Pancreas (tissue), 10 donors: ENCODE measurements around the gene FBLN7. TPM values are rescaled to one million over a fixed set of nuclear protein-coding genes. Genes with fewer than 3 reads are reported as not detected.

Experiments
- ATAC-seq, 4 donors: fragments of 200-7000 bp; cut with Tn5 transposase; one replicate each; pipeline versions ENCODE4 v1.8.0 to v1.9.1; 2020; ENCODE audit warnings: mild to moderate bottlenecking in 4 of 4, moderate library complexity in 4 of 4
- DNase-seq, 6 donors: peaks; one replicate each; pipeline ENCODE4 v3.0.0-alpha.2; 2020
- FAIRE-seq: peaks from 2 replicates; lab custom pipeline; 2012; peaks lifted over from hg19 to GRCh38; lab: Jason Lieb, UNC
- H3K27ac ChIP-seq, 4 donors: fragments of 200-600 bp; sonication (generic); 1 replicate in 3 of 4; 2 replicates in 1 of 4; pipeline versions ENCODE4 v1.5.0 to v1.8.0; 2020
- H3K27me3 ChIP-seq, 4 donors: fragments of 200-600 bp; one replicate each; pipeline ENCODE4 v1.8.0; 2021
- H3K36me3 ChIP-seq, 3 donors: fragments of 200-600 bp; sonication (generic) in 1 of 3; one replicate each; pipeline versions ENCODE4 v1.5.0 to v1.8.0; 2020 to 2021
- H3K4me1 ChIP-seq, 3 donors: fragments of 200-600 bp; one replicate each; pipeline ENCODE4 v1.8.0; 2021
- H3K4me3 ChIP-seq, 4 donors: fragments of 200-600 bp; sonication (generic) in 2 of 4; one replicate each; pipeline versions ENCODE4 v1.5.0 to v1.8.0; 2020 to 2021
- H3K9me3 ChIP-seq, 4 donors: fragments of 200-600 bp; one replicate each; pipeline ENCODE4 v1.8.0; 2021
- CTCF ChIP-seq, 4 donors: fragments of 200-600 bp; sonication (generic) in 3 of 4; IDR thresholded peaks; one replicate each; pipeline versions ENCODE4 v1.5.0 to v1.8.0; 2021; ENCODE audit warnings: antibody characterized with exemption in 4 of 4
- WGBS, 2 donors: extraction: QIAGEN DNeasy Blood & Tissue Kit; methylation state at CpG; one replicate each; pipeline ENCODE4 v1.1.7; 2013; 5-methylcytosine and 5-hydroxymethylcytosine counted together
- intact Hi-C, 3 donors: fragments of 100-400 bp; cut with DNase I; formaldehyde crosslinking; loops; one replicate each; pipeline versions ENCODE4 v1.11.1 to v1.14.2; 2022
- polyA plus RNA-seq, 2 donors: library from polyadenylated mRNA; stranded (reverse); fragments of 200-250 nt; gene quantifications; one replicate each; pipeline ENCODE4 v1.2.3, GENCODE V29; 2013
- total RNA-seq, 6 donors: library from RNA; stranded (reverse); fragmentation: NEBNext Ultra II Directional in 4 of 6; extraction: Animal tissue kit (Norgen Biotek cat#: 25700) in 4 of 6; gene quantifications; one replicate each; pipeline versions ENCODE4 v1.2.1 to v1.2.4, GENCODE V29; 2021 to 2023
- donor health status: healthy with polysubstance abuse.
- donor health status: DM: no; HTN: no; CAD: no; lungs with moderate emphysema.
- donor health status: DM: no; HTN: no; CAD: no.
- donor health status: control.
- donor health status: control.
- donor health status: Bipolar disorder and iron deficiency.
- donor health status: DM: yes; HTN: yes; CAD: no.
- donor health status: DM: no; HTN: no; CAD: no.
- donor health status: DM: no; HTN: no; CAD: no.
- donor health status: DM: yes; HTN: yes; CAD: no.

Gene FBLN7
- total and polyA plus RNA-seq, 8 donors, result 0.51 to 2.8 (median 0.83) TPM

- Histone ChIP-seq H3K27me3 (no peaks in the 10 kb centered on the region), H3K4me3 (no peak overlapping the region), H3K36me3 (no peaks in the 10 kb centered on the region), H3K27ac (no peak overlapping the region), H3K9me3 (no peaks in the 10 kb centered on the region), H3K4me1 (no peaks in the 10 kb centered on the region)
- DNase-seq, result no peak
- WGBS, 2 donors, result 87 to 90% methylated on average over 6 of the region's 6 CpGs
- TF ChIP-seq CTCF (IDR thresholded peaks at IDR 0.05), result no peak
- intact Hi-C loops, result no loop called here
- FAIRE-seq, result no peak
- no peak for ATAC-seq
Measured at GRCh38 chr2:112162341-112162740, 24.2 kb downstream of the FBLN7 start.

- 87 to 88% methylated on average over 11 of the region's 11 CpGs for WGBS, 2 donors
- H3K9me3 ChIP-seq, result no peaks in the 10 kb centered on the region
- no peak for ATAC-seq
- no peaks in the 10 kb centered on the region for H3K36me3 ChIP-seq
- no peak for FAIRE-seq
- no peak overlapping the region for H3K4me3 ChIP-seq
- DNase-seq, result no peak
- no peaks in the 10 kb centered on the region for H3K4me1 ChIP-seq
- no peaks in the 10 kb centered on the region for H3K27me3 ChIP-seq
- no peak for TF ChIP-seq CTCF (IDR thresholded peaks at IDR 0.05)
- no peak overlapping the region for H3K27ac ChIP-seq
- intact Hi-C loops, result no loop called here
Measured at GRCh38 chr2:112162956-112163355, 24.8 kb downstream of the FBLN7 start.

GRCh38 chr2:112163541-112163981 is 25.4 kb downstream of the FBLN7 start:
- 61 to 73% methylated on average over 9 of the region's 9 CpGs for WGBS, 2 donors
- ATAC-seq, result no peak
- no peak overlapping the region for H3K27ac ChIP-seq

GRCh38 chr2:112164876-112165275 is 26.7 kb downstream of the FBLN7 start:
- H3K9me3 ChIP-seq, result no peaks in the 10 kb centered on the region
- no peaks in the 10 kb centered on the region for H3K4me1 ChIP-seq
- no peak overlapping the region for H3K4me3 ChIP-seq
- intact Hi-C loops, result no loop called here
- no peak for FAIRE-seq
- ATAC-seq, result no peak
- H3K27ac ChIP-seq, result no peak overlapping the region
- DNase-seq, result no peak
- no peak for TF ChIP-seq CTCF (IDR thresholded peaks at IDR 0.05)
- 86 to 90% methylated on average over 11 of the region's 11 CpGs for WGBS, 2 donors
- H3K27me3 ChIP-seq, result no peaks in the 10 kb centered on the region
- no peaks in the 10 kb centered on the region for H3K36me3 ChIP-seq

More at GRCh38 chr2:112163541-112163981, 25.4 kb downstream of the FBLN7 start:
- H3K4me1 ChIP-seq, result no peaks in the 10 kb centered on the region
- intact Hi-C loops, result no loop called here
- TF ChIP-seq CTCF (IDR thresholded peaks at IDR 0.05), result no peak
- FAIRE-seq (no peak), DNase-seq (no peak)
- H3K36me3 ChIP-seq, result no peaks in the 10 kb centered on the region
- H3K4me3 ChIP-seq, result no peak overlapping the region
- no peaks in the 10 kb centered on the region for H3K9me3 ChIP-seq
- no peaks in the 10 kb centered on the region for H3K27me3 ChIP-seq

- TF ChIP-seq CTCF (IDR thresholded peaks at IDR 0.05), result no peak
- ATAC-seq (no peak), FAIRE-seq (no peak), DNase-seq (no peak)
- no peak overlapping the region for H3K27ac ChIP-seq
- no peak overlapping the region for H3K4me3 ChIP-seq
- H3K9me3 ChIP-seq, result no peaks in the 10 kb centered on the region
- no peaks in the 10 kb centered on the region for H3K27me3 ChIP-seq
- no peaks in the 10 kb centered on the region for H3K36me3 ChIP-seq
- 78 to 81% methylated on average over 4 of the region's 4 CpGs for WGBS, 2 donors
- H3K4me1 ChIP-seq, result no peaks in the 10 kb centered on the region
- intact Hi-C loops, result no loop called here
Measured at GRCh38 chr2:112165296-112165695, 27.1 kb downstream of the FBLN7 start.
